Endodermal cell (in vitro differentiated cells): ENCODE data around the gene ATXN10. TPM values are rescaled to one million over a fixed set of nuclear protein-coding genes. Genes with fewer than 3 reads are reported as not detected.

Experiments
- DNase-seq: peaks from one replicate; pipeline ENCODE4 v3.0.0-alpha.2; 2017
- H3K27ac ChIP-seq: 2 replicates; pipeline ENCODE4 v1.5.1; 2013; ENCODE audit warnings: mild to moderate bottlenecking, low read depth, low read length, moderate library complexity
- H3K27me3 ChIP-seq: 2 replicates; pipeline ENCODE4 v1.6.1; 2013; ENCODE audit warnings: mild to moderate bottlenecking, low read length, moderate library complexity; ENCODE audit not compliant: insufficient read depth, control insufficient read depth, poor library complexity, severe bottlenecking
- H3K36me3 ChIP-seq: 2 replicates; pipeline ENCODE4 v1.7.0; 2013; ENCODE audit warnings: mild to moderate bottlenecking, low read length, moderate library complexity; ENCODE audit not compliant: control insufficient read depth, insufficient read depth
- H3K4me1 ChIP-seq: one replicate; pipeline ENCODE4 v1.7.0; 2013; ENCODE audit warnings: low read length; ENCODE audit not compliant: control insufficient read depth, insufficient read depth
- H3K4me3 ChIP-seq: 2 replicates; pipeline ENCODE4 v1.5.1; 2013; ENCODE audit warnings: mild to moderate bottlenecking, low read length, moderate library complexity
- H3K9ac ChIP-seq: 2 replicates; pipeline ENCODE4 v1.6.1; 2013; ENCODE audit warnings: mild to moderate bottlenecking, low read length, moderate library complexity; ENCODE audit not compliant: poor library complexity, severe bottlenecking; ENCODE audit errors: extremely low read depth
- H3K9me3 ChIP-seq: 2 replicates; pipeline ENCODE4 v1.6.1; 2013; ENCODE audit warnings: mild to moderate bottlenecking, low read length, moderate library complexity; ENCODE audit not compliant: control insufficient read depth
- H3K27ac Mint-ChIP-seq: 2 replicates; pipeline ENCODE4 v1.8.0; 2020; ENCODE audit warnings: mixed read lengths
- H3K27me3 Mint-ChIP-seq: 2 replicates; pipeline ENCODE4 v1.8.0; 2021; ENCODE audit warnings: mild to moderate bottlenecking, mixed read lengths; ENCODE audit not compliant: insufficient read depth
- H3K36me3 Mint-ChIP-seq: 2 replicates; pipeline ENCODE4 v1.8.0; 2020; ENCODE audit warnings: low read depth, mixed read lengths
- H3K4me1 Mint-ChIP-seq: 2 replicates; pipeline ENCODE4 v1.8.0; 2020; ENCODE audit warnings: mixed read lengths
- H3K4me3 Mint-ChIP-seq: 2 replicates; pipeline ENCODE4 v1.8.0; 2020; ENCODE audit warnings: mild to moderate bottlenecking, moderate library complexity, mixed read lengths
- H3K9me3 Mint-ChIP-seq: 2 replicates; pipeline ENCODE4 v1.8.0; 2020; ENCODE audit warnings: mild to moderate bottlenecking, mixed read lengths
- CTCF ChIP-seq: fragments of 200-600 bp; sonication (generic); conservative IDR thresholded peaks from 2 replicates; pipeline ENCODE4 v1.5.0; 2021; ENCODE audit warnings: antibody characterized with exemption, mild to moderate bottlenecking
- WGBS, 2 experiments: methylation state at CpG; one replicate each; pipeline versions ENCODE4 v1.1.5 to v1.1.7; 2013; ENCODE audit warnings: missing lambda C conversion rate in 2 of 2, mixed read lengths in 1 of 2; ENCODE audit not compliant: insufficient coverage in 1 of 2, insufficient read length in 1 of 2; 5-methylcytosine and 5-hydroxymethylcytosine counted together
- total RNA-seq, 2 donors: library from RNA; stranded (reverse); fragmentation: NEBNext Ultra II Directional in 1 of 2; extraction: Animal tissue kit (Norgen Biotek cat#: 25700) in 1 of 2; gene quantifications; 2 replicates in 1 of 2; 3 replicates in 1 of 2; pipeline ENCODE4 v1.2.1, GENCODE V29; 2021

The ATXN10 gene
- total RNA-seq, 2 donors from 2014 or later, result 223 to 266 TPM

GRCh38 chr22:45784357-45785277 is 113.0 kb downstream of the ATXN10 start:
- Histone ChIP-seq H3K36me3 (peaks cover 6% of the 10 kb centered on the region), H3K9me3 (no peaks in the 10 kb centered on the region), H3K4me3 (no peak overlapping the region), H3K9ac (no peak overlapping the region), H3K27ac (no peak overlapping the region), H3K27me3 (no peaks in the 10 kb centered on the region), H3K4me1 (no peaks in the 10 kb centered on the region)
- H3K36me3 Mint-ChIP-seq, result peaks cover 6% of the 10 kb centered on the region
- no peak overlapping the region for H3K27ac Mint-ChIP-seq
- no peak for TF ChIP-seq CTCF
- no peaks in the 10 kb centered on the region for H3K9me3 Mint-ChIP-seq
- no peak overlapping the region for H3K4me3 Mint-ChIP-seq
- H3K27me3 Mint-ChIP-seq, result no peaks in the 10 kb centered on the region
- H3K4me1 Mint-ChIP-seq, result peaks cover 22% of the 10 kb centered on the region
- no peak for DNase-seq
- 86 to 90% methylated on average over 10 to 12 of the region's 12 CpGs for WGBS, 2 experiments

GRCh38 chr22:45785458-45785857 is 113.8 kb downstream of the ATXN10 start:
- H3K4me1 ChIP-seq, result no peaks in the 10 kb centered on the region
- no peak overlapping the region for H3K4me3 ChIP-seq
- Mint-ChIP-seq H3K4me3 (no peak overlapping the region), H3K27ac (no peak overlapping the region), H3K4me1 (peaks cover 22% of the 10 kb centered on the region), H3K27me3 (no peaks in the 10 kb centered on the region), H3K36me3 (peaks cover 8% of the 10 kb centered on the region), H3K9me3 (peaks cover under 1% of the 10 kb centered on the region)
- H3K9ac ChIP-seq, result no peak overlapping the region
- no peak for TF ChIP-seq CTCF
- no peaks in the 10 kb centered on the region for H3K27me3 ChIP-seq
- H3K9me3 ChIP-seq, result peaks cover 4% of the 10 kb centered on the region
- DNase-seq, result no peak
- WGBS, 2 experiments, result 90 to 91% methylated on average over 7 to 8 of the region's 8 CpGs
- peaks cover 5% of the 10 kb centered on the region for H3K36me3 ChIP-seq
- no peak overlapping the region for H3K27ac ChIP-seq

GRCh38 chr22:45786726-45787125 is 115.1 kb downstream of the ATXN10 start:
- H3K27ac Mint-ChIP-seq, result no peak overlapping the region

More at GRCh38 chr22:45786726-45787125, 115.1 kb downstream of the ATXN10 start:
- Mint-ChIP-seq H3K27me3 (no peaks in the 10 kb centered on the region), H3K4me3 (no peak overlapping the region), H3K36me3 (peaks cover 19% of the 10 kb centered on the region), H3K4me1 (peaks cover 22% of the 10 kb centered on the region), H3K9me3 (peaks cover 6% of the 10 kb centered on the region)
- Histone ChIP-seq H3K27me3 (no peaks in the 10 kb centered on the region), H3K27ac (no peak overlapping the region), H3K4me3 (no peak overlapping the region), H3K4me1 (no peaks in the 10 kb centered on the region), H3K9me3 (peaks cover 6% of the 10 kb centered on the region), H3K9ac (no peak overlapping the region), H3K36me3 (no peaks in the 10 kb centered on the region)
- TF ChIP-seq CTCF, result no peak
- 70 to 75% methylated on average over 2 of the region's 2 CpGs for WGBS, 2 experiments
- DNase-seq, result no peak
